ENCODE results near the gene RAP1A. TPM values are rescaled to one million over a fixed set of nuclear protein-coding genes. Genes with fewer than 3 reads are reported as not detected.

The RAP1A gene
- polyA plus RNA-seq, 1 donor (not counting 4 experiments of a cell fraction or from before 2014, with no cell fraction given), result 70.3 TPM

GRCh38 chr1:111639602-111640198, 20.1 kb downstream of the RAP1A start:
- Histone ChIP-seq H3K4me1 (ENCODE audit: control insufficient read depth, extremely low read depth, insufficient read depth, low read length) (peaks cover 3% of the 10 kb centered on the region), H3K79me2 (ENCODE audit: control insufficient read depth, insufficient read depth, low read length) (peaks cover 50% of the 10 kb centered on the region), H3K9me1 (ENCODE audit: control insufficient read depth, extremely low read depth, insufficient read depth, low read length) (no peaks in the 10 kb centered on the region), H3K4me3 (ENCODE audit: control insufficient read depth in 2 of 3, extremely low read depth in 1 of 3, insufficient read depth in 2 of 3, low read depth in 1 of 3, low read length in 3 of 3) (no peak overlapping the region), H3K9me3 (ENCODE audit: control insufficient read depth, low read depth, low read length) (no peaks in the 10 kb centered on the region), H3K4me2 (ENCODE audit: control insufficient read depth, extremely low read depth, insufficient read depth, low read depth, low read length) (no peak overlapping the region), H2AFZ (ENCODE audit: control insufficient read depth, low read length) (no peak overlapping the region), H3K27me3 (ENCODE audit: control insufficient read depth, extremely low read depth, insufficient read depth, low read length) (no peaks in the 10 kb centered on the region), H4K20me1 (ENCODE audit: control insufficient read depth, extremely low read depth, insufficient read depth, low read length) (no peaks in the 10 kb centered on the region), H3K36me3 (ENCODE audit: control insufficient read depth in 2 of 2, extremely low read depth in 1 of 2, insufficient read depth in 2 of 2, low read length in 2 of 2) (peaks cover 0 to 1% of the 10 kb centered on the region in 2 experiments), H3K27ac (ENCODE audit: control insufficient read depth, insufficient read depth, low read length) (no peak overlapping the region), H3K9ac (ENCODE audit: control insufficient read depth, extremely low read depth, insufficient read depth, low read length) (no peak overlapping the region)
- no peak for FAIRE-seq
- TF ChIP-seq CTCF (optimal IDR thresholded peaks at IDR 0.05 in 1 of 3, IDR thresholded peaks at IDR 0.05 in 1 of 3, conservative IDR thresholded peaks at IDR 0.05 in 1 of 3; ENCODE audit: extremely low read depth in 1 of 3, insufficient read depth in 2 of 3, low read length in 3 of 3) (no peak), EZH2 (IDR thresholded peaks at IDR 0.05; ENCODE audit: low read length) (no peak)
- dilution Hi-C loops (cut with MboI; ENCODE audit: extremely low pct_ligation_motif_present, low sequenced_read_pairs), result no loop called here
- DNase-seq (ENCODE audit: low read depth, low spot score), result no peak

GRCh38 chr1:111643097-111643496, 23.5 kb downstream of the RAP1A start:
- dilution Hi-C loops (cut with MboI; ENCODE audit: extremely low pct_ligation_motif_present, low sequenced_read_pairs), result no loop called here
- no peak for FAIRE-seq

GRCh38 chr1:111643696-111644095, 24.1 kb downstream of the RAP1A start:
- Histone ChIP-seq H3K4me3 (ENCODE audit: control insufficient read depth in 2 of 3, extremely low read depth in 1 of 3, insufficient read depth in 2 of 3, low read depth in 1 of 3, low read length in 3 of 3) (no peak overlapping the region), H3K9me1 (ENCODE audit: control insufficient read depth, extremely low read depth, insufficient read depth, low read length) (no peaks in the 10 kb centered on the region), H3K9me3 (ENCODE audit: control insufficient read depth, low read depth, low read length) (no peaks in the 10 kb centered on the region), H3K79me2 (ENCODE audit: control insufficient read depth, insufficient read depth, low read length) (peaks cover 67% of the 10 kb centered on the region), H3K4me1 (ENCODE audit: control insufficient read depth, extremely low read depth, insufficient read depth, low read length) (no peaks in the 10 kb centered on the region), H3K4me2 (ENCODE audit: control insufficient read depth, extremely low read depth, insufficient read depth, low read depth, low read length) (no peak overlapping the region), H2AFZ (ENCODE audit: control insufficient read depth, low read length) (no peak overlapping the region), H3K27me3 (ENCODE audit: control insufficient read depth, extremely low read depth, insufficient read depth, low read length) (no peaks in the 10 kb centered on the region), H3K9ac (ENCODE audit: control insufficient read depth, extremely low read depth, insufficient read depth, low read length) (no peak overlapping the region), H3K27ac (ENCODE audit: control insufficient read depth, insufficient read depth, low read length) (no peak overlapping the region), H4K20me1 (ENCODE audit: control insufficient read depth, extremely low read depth, insufficient read depth, low read length) (no peaks in the 10 kb centered on the region), H3K36me3 (ENCODE audit: control insufficient read depth in 2 of 2, extremely low read depth in 1 of 2, insufficient read depth in 2 of 2, low read length in 2 of 2) (peaks cover 6 to 8% of the 10 kb centered on the region in 2 experiments)
- dilution Hi-C loops (cut with MboI; ENCODE audit: extremely low pct_ligation_motif_present, low sequenced_read_pairs), result no loop called here
- TF ChIP-seq CTCF (optimal IDR thresholded peaks at IDR 0.05 in 1 of 3, IDR thresholded peaks at IDR 0.05 in 1 of 3, conservative IDR thresholded peaks at IDR 0.05 in 1 of 3; ENCODE audit: extremely low read depth in 1 of 3, insufficient read depth in 2 of 3, low read length in 3 of 3), result no peak
- no peak for TF ChIP-seq EZH2 (IDR thresholded peaks at IDR 0.05; ENCODE audit: low read length)
- FAIRE-seq (no peak), DNase-seq (ENCODE audit: low read depth, low spot score) (no peak)

More at GRCh38 chr1:111643097-111643496, 23.5 kb downstream of the RAP1A start:
- Histone ChIP-seq H3K36me3 (ENCODE audit: control insufficient read depth in 2 of 2, extremely low read depth in 1 of 2, insufficient read depth in 2 of 2, low read length in 2 of 2) (peaks cover under 1 to 2% of the 10 kb centered on the region in 2 experiments), H3K9me3 (ENCODE audit: control insufficient read depth, low read depth, low read length) (no peaks in the 10 kb centered on the region), H3K79me2 (ENCODE audit: control insufficient read depth, insufficient read depth, low read length) (peaks cover 67% of the 10 kb centered on the region), H3K27me3 (ENCODE audit: control insufficient read depth, extremely low read depth, insufficient read depth, low read length) (no peaks in the 10 kb centered on the region), H4K20me1 (ENCODE audit: control insufficient read depth, extremely low read depth, insufficient read depth, low read length) (no peaks in the 10 kb centered on the region), H3K27ac (ENCODE audit: control insufficient read depth, insufficient read depth, low read length) (no peak overlapping the region), H3K4me2 (ENCODE audit: control insufficient read depth, extremely low read depth, insufficient read depth, low read depth, low read length) (no peak overlapping the region), H3K9me1 (ENCODE audit: control insufficient read depth, extremely low read depth, insufficient read depth, low read length) (no peaks in the 10 kb centered on the region), H3K4me3 (ENCODE audit: control insufficient read depth in 2 of 3, extremely low read depth in 1 of 3, insufficient read depth in 2 of 3, low read depth in 1 of 3, low read length in 3 of 3) (no peak overlapping the region), H2AFZ (ENCODE audit: control insufficient read depth, low read length) (no peak overlapping the region), H3K4me1 (ENCODE audit: control insufficient read depth, extremely low read depth, insufficient read depth, low read length) (peaks cover 3% of the 10 kb centered on the region), H3K9ac (ENCODE audit: control insufficient read depth, extremely low read depth, insufficient read depth, low read length) (no peak overlapping the region)
- DNase-seq (ENCODE audit: low read depth, low spot score), result no peak
- no peak for TF ChIP-seq EZH2 (IDR thresholded peaks at IDR 0.05; ENCODE audit: low read length)
